ENCODE measurements around the gene RAD51B. TPM values are rescaled to one million over a fixed set of nuclear protein-coding genes. Genes with fewer than 3 reads are reported as not detected.
"Not testable (repeated sequence)": the region's sequence is repeated elsewhere in the genome, so short reads cannot be mapped to it uniquely, and the experiment has no call there.

RAD51B gene
- total RNA-seq, 4 donors from 2014 or later = 6.2 to 39.9 (median 12.9) TPM

DNA sequence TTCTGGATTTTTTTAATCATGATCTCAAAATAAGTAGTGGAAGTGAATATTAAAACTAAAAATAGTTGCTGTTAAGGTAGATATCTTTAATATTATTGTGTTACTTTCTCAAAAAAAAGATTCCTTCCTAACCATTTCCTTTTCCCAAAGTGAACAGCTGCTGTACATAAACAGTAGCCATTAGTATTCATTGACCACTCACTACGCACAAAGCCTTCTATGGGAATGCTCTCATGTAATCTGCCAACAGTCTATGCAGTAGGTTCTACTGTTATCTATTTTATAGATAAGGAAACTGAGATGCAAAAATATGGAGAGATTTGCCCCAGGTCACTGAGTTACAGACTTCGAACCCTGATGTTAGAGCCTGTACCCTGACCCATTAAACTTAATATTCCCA, 941.2 kb downstream of the RAD51B start:
- WGBS, 2 donors = 82 to 85% methylated on average over 2 of the region's 2 CpGs
- no peaks in the 10 kb centered on the region for H3K27me3 ChIP-seq
- DNase-seq = no peak
- intact Hi-C loops (cut with DNase I) = no loop called here
- H3K9me3 ChIP-seq = no peaks in the 10 kb centered on the region
- TF ChIP-seq CTCF (IDR thresholded peaks at IDR 0.05) (no peak), POLR2A (IDR thresholded peaks at IDR 0.05) (no peak)
- H3K27ac ChIP-seq = peak overlapping the region in 1 of 4 donors; percentile 5
- no peaks in the 10 kb centered on the region for H3K36me3 ChIP-seq
- no peak overlapping the region for H3K4me3 ChIP-seq
- peaks cover 7 to 76% (median 25%) of the 10 kb centered on the region in 3 donors for H3K4me1 ChIP-seq

DNA sequence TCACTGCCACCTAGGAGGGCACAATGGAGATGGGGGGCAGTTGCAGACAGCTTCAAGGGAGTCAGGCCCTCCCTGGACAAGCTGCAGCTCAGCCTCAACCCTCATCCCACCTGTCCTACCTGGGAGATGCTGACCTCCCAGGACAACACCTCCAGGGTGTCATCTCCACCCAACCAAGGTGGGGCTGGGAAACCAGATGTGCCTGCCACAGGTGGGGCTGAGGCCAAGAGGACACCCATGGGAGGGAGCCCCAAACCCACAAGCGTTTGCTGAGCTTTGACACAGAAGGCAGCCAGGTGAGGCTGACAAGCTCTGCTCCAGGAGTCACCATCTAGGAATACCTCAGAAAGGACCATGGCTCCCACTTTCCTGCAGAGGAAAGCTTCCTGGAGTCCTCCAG, 941.8 kb downstream of the RAD51B start:
- intact Hi-C loops (cut with DNase I) = no loop called here
- 67% methylated on average over 1 of the region's 1 CpG; no CpG with 5 or more reads in 1 of the 2 donors for WGBS, 2 donors
- TF ChIP-seq POLR2A (IDR thresholded peaks at IDR 0.05) (no peak), CTCF (IDR thresholded peaks at IDR 0.05) (no peak)
- no peak overlapping the region for H3K4me3 ChIP-seq
- peaks cover 7 to 70% (median 18%) of the 10 kb centered on the region in 3 donors for H3K4me1 ChIP-seq
- H3K36me3 ChIP-seq = no peaks in the 10 kb centered on the region
- DNase-seq = no peak
- H3K27ac ChIP-seq = no peak overlapping the region
- no peaks in the 10 kb centered on the region for H3K9me3 ChIP-seq
- H3K27me3 ChIP-seq = no peaks in the 10 kb centered on the region

DNA sequence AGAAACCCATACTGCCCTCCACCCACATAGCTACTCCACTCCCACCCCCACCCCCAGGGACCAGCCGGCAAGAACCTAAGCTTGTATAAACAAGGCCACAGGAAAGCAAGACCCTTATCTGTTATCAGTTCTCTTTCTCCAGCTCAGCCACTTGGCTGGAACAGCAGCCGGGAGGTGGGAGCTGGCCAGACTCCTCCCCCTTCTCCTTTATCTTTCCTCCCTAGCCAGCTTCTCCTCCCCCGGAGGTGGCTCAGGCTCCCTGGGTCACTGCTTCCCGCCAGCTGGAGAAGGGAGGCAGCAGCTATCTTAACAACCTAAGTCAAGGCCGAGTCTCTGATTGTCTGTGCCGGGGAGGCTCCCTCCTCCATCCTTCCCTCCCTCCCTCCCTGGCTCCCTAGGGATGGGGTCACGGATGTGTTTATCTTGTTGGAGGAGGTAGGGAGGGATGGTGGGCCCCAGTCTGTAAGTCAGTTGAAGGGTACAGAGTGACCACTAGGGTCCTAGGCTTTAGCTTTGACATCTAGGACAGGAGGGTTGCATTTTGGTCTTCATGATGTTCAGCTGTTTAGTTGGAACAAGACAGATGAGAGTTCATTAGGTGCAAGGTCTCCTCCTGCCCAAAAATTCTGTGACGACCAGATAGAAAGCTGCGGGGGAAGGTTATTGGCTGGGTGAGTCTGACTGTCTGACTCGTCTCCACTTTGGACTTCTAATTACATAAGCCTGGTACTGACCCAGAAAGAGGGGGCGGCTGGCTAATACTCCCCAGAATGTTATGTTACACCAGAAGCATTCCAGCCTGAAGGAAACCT, 943.6 kb downstream of the RAD51B start:
- Histone ChIP-seq H3K9me3 (no peaks in the 10 kb centered on the region), H3K4me1 (peaks cover 7 to 52% (median 14%) of the 10 kb centered on the region in 3 donors), H3K4me3 (no peak overlapping the region), H3K27ac (peak overlapping the region; percentile 24 to 73 (median 61)), H3K36me3 (no peaks in the 10 kb centered on the region), H3K27me3 (no peaks in the 10 kb centered on the region)
- TF ChIP-seq POLR2A (IDR thresholded peaks at IDR 0.05) (no peak), CTCF (IDR thresholded peaks at IDR 0.05) (no peak)
- WGBS, 2 donors = 58 to 63% methylated on average over 7 to 8 of the region's 11 CpGs
- DNase-seq = no peak
- intact Hi-C loops (cut with DNase I) = no loop called here

DNA sequence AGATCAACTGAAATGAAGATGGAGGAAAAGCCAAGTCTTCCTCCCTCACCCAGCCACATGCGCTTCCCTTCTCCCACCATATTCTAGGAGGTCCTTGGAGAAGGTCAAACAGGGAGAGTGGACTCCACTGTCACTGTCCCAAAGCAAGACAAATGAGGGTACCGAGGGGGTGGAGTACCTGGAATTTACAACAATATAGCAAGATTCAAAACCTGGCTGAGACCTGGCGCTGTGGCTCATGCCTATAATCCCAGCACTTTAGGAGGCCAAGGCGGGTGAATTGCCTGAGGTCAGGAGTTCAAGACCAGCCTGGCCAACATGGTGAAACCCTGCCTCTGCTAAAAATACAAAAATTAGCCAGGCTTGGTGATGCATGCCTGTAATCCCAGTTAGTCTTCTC, 944.3 kb downstream of the RAD51B start:
- peak overlapping the region in 1 of 4 donors; percentile 65 for H3K27ac ChIP-seq
- 91 to 100% methylated on average over 3 to 4 of the region's 4 CpGs for WGBS, 2 donors
- H3K27me3 ChIP-seq; H3K4me3 ChIP-seq; DNase-seq; H3K36me3 ChIP-seq; H3K9me3 ChIP-seq; intact Hi-C loops (cut with DNase I): not testable (repeated sequence)
- peaks cover 7 to 48% (median 10%) of the 10 kb centered on the region in 3 donors for H3K4me1 ChIP-seq

- Histone ChIP-seq H3K4me1 (peaks cover 7 to 36% (median 15%) of the 10 kb centered on the region in 3 donors), H3K4me3 (no peak overlapping the region), H3K27me3 (no peaks in the 10 kb centered on the region), H3K27ac (no peak overlapping the region), H3K36me3 (no peaks in the 10 kb centered on the region), H3K9me3 (no peaks in the 10 kb centered on the region)
- no peak for DNase-seq
- WGBS, 2 donors = 62 to 78% methylated on average over 5 to 7 of the region's 7 CpGs
- TF ChIP-seq POLR2A (IDR thresholded peaks at IDR 0.05) (no peak), CTCF (IDR thresholded peaks at IDR 0.05) (no peak)
- intact Hi-C loops (cut with DNase I) = no loop called here
These were observed 947.0 kb downstream of the RAD51B start for GRCh38 chr14:68766299-68767247.
